Measurements from ENCODE around the gene RAB11FIP4.

GRCh38 chr17:31513731-31514427, 122.4 kb downstream of the RAB11FIP4 start:
- TF ChIP-seq ZNF740 (CRISPR knock-in tag; IDR thresholded peaks at IDR 0.05) (no peak), REST (IDR thresholded peaks at IDR 0.05; ENCODE audit: borderline replicate concordance in 1 of 2, low read depth in 1 of 2, low read length in 2 of 2) (no peak), POLR2A (IDR thresholded peaks at IDR 0.05; ENCODE audit: insufficient read depth in 1 of 2, low read depth in 2 of 2, low read length in 2 of 2) (no peak), CTCF (CRISPR knock-in tag; IDR thresholded peaks at IDR 0.05) (no peak), ATF3 (CRISPR knock-in tag; IDR thresholded peaks at IDR 0.05) (no peak)

Data from HepG2 (cell line).